Fibroblast of skin of right biceps (primary cell): ENCODE data around the gene FITM2.
"Not testable (repeated sequence)": the region's sequence is repeated elsewhere in the genome, so short reads cannot be mapped to it uniquely, and the experiment has no call there.

Experiments
- DNase-seq: peaks from one replicate; pipeline ENCODE4 v3.0.0-alpha.2; 2013

The FITM2 gene

DNA sequence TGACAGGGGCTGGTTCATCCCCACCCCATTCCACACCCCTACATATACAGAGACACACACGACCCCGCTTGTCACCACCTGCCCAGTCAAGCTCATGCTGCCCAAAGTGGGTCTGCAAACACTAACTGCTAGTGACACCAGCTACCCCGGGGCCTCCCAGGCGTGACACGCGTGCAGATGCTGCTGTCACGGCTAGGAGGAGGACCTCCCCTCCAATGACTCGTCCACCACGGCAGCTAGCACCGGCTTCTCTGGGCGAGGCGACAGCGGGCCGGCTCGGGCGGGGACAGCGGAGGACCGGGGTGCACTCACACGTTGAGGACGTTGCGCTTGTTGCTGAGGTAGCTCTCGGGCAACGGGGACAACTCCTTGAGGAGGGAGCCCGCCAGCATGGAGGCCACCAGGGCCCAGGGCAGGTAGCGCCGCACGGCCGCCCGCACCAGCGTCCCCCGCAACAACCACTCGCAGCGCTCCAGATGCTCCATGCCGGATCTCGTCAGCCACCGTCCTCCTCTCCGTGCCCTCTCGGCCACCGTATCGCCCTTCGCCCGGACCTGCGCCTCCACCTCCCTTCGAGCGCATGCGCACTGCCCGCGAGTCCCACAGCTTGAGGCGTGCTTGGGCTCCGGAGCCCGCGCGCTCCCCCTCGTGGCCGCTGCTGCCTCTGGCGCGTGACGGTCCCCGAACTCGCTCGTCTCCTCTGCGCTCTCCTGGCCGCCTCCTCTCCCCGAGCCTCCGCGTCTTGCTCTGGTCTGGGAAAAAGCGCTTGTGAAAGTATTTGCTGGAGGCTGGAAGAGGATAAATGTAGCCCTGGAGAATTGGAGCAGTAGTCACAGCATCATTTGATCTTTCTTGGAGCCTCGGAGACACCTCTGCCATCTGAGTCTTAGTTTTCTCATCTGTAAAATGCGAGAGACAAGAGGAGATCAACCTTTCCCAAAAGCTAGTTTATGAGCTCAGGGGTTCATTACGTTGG is at the start of gene FITM2:
TSS of gene FITM2 (minus strand) at position 539 of the 976 bp plus-strand sequence. CDS start at position 485, 54 bp downstream.
- DNase-seq, result peak; percentile 97

DNA sequence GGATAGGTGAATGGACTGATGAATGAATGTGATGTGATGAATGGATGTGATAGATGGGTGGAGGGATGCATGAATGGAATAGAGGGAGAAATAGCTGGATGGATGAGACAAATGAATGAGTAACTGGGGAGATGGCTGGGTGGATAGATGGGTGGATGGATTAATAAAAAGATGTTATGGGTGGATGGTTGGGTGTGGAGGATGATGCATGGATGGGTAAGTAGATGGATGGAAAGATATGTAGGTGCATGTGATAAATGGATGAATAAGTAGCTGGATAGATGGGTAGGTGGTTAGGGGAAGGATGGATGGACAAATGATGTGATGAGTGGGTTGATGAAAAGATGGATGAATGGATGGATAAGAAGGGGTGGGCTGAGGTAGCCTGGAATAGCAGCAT is 49.2 kb upstream of the FITM2 start:
- no peak for DNase-seq

GRCh38 chr20:44358776-44359175 is 47.8 kb upstream of the FITM2 start:
- DNase-seq, result no peak

DNA sequence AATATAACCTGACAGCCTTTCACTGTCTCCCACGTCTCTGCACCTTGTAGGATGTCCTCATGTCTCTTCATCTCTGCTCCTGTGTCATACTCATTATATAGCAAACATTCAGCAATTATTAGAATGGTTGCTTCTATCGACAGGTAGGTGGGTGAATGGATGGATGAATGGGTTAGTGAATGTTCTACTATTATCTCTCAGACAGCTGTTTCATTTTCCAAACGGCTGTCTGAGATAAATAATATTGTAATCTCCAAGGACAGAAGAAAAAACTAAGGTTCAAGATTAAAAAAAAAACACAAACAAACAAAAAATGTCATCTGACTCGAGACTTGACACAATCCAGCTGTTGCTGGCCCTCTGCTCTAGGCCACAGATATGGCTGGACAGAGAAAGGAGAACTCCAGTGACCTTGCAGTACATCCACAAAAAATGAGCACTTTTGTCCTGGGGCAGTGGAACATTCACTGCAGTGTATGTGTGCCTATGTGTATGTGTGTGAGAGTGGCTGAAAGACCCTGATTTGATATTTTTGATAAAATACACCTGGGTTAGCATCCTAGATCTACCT is 46.6 kb upstream of the FITM2 start:
- no peak for DNase-seq

- DNase-seq, result no peak
These were observed 46.0 kb upstream of the FITM2 start for GRCh38 chr20:44357020-44357419.

DNA sequence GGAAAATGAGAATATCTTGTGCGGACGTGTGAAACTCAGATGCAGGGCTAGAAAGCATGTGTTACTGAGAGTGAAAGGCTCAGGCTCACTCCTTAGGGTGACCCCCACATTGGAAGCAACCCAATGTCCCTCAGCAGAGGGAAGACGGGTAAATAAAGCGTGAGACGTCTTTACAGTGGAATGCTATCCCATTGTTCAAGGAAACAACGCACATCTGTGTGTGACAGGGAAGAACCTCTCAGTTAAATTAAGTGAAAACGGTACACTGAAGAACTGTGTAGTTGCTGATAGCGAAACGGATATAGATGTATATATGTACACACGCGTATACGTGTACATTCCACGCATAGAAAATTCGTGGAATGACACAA is 45.3 kb upstream of the FITM2 start:
- DNase-seq, result no peak

GRCh38 chr20:44355498-44356352 is 44.7 kb upstream of the FITM2 start, which contains the start of gene HNF4A:
TSS of gene HNF4A (plus strand) at chr20:44355699. CDS start at chr20:44355805, 106 bp downstream.
- DNase-seq, result no peak

DNA sequence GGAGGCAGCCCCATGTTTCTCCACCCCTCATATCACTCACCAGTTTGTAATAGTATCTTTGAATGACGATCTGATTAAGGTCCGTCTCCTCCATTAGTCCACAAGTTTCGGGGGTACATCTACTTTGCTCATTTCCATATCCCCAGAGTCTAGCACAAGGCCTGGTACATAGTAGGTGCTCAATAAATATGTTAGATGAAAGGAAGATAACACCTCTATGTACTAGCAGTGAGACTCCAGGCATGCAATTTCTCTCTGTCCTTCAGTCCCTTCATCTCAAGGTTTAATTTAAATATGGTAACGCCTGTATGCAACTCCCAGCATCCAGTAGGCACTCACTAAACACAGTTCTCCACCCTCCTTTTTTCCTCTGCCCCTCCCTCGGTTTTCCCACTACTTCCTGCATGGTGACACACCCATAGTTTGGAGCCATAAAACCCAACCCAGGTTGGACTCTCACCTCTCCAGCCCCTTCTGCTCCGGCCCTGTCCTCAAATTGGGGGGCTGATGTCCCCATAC is 44.0 kb upstream of the FITM2 start:
- DNase-seq, result no peak

GRCh38 chr20:44350567-44350966 is 39.6 kb upstream of the FITM2 start:
- DNase-seq, result no peak

DNA sequence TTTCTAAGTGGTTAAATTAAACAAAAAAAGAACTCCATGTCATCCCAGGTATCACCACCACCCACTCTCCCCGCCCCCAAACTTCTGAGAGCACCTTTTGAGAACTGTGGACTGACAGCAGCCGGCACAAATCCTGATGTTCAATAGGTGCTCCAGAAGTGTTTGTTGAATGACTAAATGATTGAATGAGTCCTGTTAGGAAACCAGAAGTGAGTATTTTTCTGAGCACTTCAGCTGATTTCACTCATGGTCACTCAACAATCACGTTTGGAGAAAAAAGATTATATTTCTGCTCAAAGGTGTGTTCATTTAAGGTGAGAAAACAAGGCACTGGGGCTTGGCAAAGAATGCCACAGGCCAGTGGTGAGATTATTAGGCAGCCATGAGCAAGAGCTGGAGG is 38.3 kb upstream of the FITM2 start:
- no peak for DNase-seq

- DNase-seq, result no peak
These were observed 37.2 kb upstream of the FITM2 start for GRCh38 chr20:44348168-44348659.

DNA sequence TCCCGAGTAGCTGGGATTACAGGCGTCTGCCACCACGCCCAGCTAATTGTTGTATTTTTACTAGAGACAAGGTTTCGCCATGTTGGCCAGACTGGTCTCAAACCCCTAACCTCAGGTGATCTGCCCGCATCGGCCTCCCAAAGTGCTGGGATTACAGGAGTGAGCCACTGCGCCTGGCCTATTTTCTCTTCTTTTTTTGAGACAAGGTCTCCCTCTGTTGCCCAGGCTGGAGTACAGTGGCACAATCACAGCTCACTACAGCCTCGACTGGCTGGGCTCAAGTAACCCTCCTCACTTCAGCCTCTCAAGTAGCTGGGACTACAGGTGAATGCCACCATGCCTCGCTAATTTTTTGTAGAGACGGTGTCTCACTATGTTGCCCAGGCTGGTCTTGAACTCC is 34.9 kb upstream of the FITM2 start:
- DNase-seq, result not testable (repeated sequence)

DNA sequence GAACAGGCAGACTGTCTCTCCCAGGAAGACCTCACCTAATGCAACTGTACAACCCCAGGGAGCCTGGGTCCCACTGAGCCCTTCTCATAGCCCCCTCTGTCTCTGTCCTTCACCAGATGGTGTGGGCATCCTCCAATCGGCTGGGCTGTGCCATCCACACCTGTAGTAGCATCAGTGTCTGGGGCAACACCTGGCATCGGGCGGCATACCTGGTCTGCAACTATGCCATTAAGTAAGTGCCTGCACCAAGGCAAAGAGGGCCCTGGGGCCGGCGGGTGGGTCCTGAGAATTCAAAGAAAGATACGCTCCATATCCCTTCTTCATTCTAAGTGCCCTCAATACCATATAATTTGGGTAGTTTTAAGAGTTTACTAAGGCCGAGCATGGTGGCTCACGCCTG is 34.1 kb upstream of the FITM2 start:
- no peak for DNase-seq

- no peak for DNase-seq
These were observed 33.7 kb upstream of the FITM2 start for GRCh38 chr20:44344723-44345122.

- DNase-seq, result no peak
These were observed 32.2 kb upstream of the FITM2 start for GRCh38 chr20:44343162-44343675.

DNA sequence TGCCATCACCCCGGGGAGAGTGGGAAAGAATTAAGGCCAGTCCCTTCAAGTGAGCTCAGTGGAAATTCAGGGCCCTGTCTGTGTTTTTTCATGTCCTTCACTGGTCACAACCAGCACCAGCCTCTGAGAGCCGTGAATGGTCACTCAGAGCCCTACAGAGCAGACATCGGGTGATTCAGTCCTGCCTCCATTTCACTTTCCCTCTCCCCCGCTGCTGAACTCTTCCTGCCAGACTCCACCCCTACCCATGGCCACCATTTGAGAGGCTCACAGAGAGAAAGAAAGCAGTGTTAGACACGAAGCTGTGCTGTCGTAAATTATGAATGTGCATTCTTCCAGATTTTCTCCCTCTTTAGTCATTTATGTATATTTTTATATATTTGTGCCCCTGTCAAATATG is 31.2 kb upstream of the FITM2 start:
- DNase-seq, result no peak

DNA sequence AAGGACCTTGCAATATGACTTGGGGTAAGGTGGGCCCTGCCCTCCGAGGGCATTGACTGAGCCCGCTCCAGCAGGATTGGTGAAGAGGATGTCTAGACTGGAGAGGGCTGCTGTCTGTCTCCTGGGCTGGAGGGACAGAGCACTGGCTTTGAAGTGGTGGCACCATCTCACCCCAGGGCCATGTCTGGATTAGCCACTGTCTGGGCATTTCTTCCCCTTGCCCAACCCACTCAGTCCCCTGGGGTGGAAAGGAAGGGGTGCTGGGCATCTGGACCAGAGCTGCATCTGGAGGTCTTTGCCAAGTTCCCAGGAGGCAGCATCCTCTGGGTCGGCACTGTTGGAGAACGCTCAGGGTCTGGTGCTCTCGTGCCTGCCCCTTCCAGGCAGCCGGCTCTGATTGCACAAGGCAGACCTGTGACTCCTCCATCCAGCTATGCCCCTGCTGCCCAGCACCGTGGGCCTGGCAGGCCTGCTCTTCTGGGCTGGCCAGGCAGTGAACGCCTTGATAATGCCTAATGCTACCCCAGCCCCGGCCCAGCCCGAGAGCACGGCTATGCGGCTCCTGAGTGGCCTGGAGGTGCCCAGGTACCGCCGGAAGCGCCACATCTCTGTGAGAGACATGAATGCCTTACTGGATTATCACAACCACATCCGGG is 25.9 kb upstream of the FITM2 start, which contains the start of gene R3HDML:
TSS of gene R3HDML (plus strand) at position 319 of the 656 bp plus-strand sequence. CDS start at position 434, 115 bp downstream.
- no peak for DNase-seq

GRCh38 chr20:44336086-44336485 is 25.1 kb upstream of the FITM2 start:
- no peak for DNase-seq

- no peak for DNase-seq
These were observed 24.7 kb upstream of the FITM2 start for GRCh38 chr20:44335675-44336074.

DNA sequence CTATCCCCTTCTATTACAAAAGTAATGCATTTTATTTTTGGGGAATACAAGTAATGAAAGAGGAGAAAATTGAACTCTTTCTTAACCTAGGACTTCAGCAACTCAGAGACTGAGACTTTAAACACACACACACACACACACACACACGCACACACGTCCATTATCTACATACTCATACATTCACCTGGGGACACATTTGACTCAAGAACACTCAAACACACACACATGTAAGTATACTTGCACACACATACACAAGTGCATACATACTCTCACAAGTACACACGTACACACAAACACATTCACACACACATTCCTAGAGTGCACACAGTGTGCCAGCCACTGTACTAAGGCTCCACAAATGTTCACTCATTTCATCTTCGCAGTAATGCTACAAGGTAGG is 23.7 kb upstream of the FITM2 start:
- DNase-seq, result no peak

DNA sequence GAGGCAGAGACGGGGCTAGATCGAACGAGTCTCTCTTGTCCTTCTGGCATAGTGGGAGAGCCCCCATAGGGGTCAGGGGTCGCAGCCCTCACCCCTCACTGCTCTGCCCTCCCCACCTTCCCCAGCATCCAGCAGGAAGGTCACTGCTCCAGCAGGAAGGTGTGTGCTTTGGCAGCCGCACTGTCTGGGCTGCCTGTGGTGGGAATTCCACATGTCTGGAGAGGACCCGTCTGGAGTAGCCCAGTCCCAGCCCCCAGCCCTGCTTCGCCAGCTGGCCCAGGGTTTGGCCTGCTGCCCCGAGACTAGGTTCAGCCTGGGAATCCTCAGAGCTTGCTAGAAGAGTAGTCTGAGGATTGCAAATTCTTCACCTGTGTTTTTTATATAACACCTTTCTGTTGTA is 23.3 kb upstream of the FITM2 start:
- DNase-seq, result no peak

GRCh38 chr20:44331201-44331600 is 20.2 kb upstream of the FITM2 start:
- DNase-seq, result no peak
